ENCODE results near the gene FTO. TPM values are rescaled to one million over a fixed set of nuclear protein-coding genes. Genes with fewer than 3 reads are reported as not detected.

Gene FTO
- total RNA-seq, 1 experiment from 2014 or later, result 55.0 TPM

DNA sequence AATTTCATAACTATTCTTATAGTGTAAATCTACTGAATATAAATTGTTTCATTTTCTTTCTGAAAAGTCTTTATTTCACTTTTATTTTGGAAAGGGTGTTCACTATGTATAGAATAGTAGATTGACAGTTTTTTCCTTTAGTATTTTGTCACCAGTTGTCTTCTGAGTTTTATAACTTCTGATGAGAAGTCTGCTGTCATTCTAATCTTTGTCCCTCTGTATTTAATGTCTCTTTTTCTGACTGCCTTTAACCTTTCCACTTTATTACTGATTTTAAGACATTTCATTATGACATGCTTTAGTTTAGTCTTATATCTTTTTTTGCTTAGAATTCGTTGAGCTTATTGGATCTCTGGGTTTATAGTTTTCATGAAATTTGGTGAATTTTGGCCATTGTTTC lies 166.9 kb downstream of the FTO start:
- TF ChIP-seq, protein P1, sequence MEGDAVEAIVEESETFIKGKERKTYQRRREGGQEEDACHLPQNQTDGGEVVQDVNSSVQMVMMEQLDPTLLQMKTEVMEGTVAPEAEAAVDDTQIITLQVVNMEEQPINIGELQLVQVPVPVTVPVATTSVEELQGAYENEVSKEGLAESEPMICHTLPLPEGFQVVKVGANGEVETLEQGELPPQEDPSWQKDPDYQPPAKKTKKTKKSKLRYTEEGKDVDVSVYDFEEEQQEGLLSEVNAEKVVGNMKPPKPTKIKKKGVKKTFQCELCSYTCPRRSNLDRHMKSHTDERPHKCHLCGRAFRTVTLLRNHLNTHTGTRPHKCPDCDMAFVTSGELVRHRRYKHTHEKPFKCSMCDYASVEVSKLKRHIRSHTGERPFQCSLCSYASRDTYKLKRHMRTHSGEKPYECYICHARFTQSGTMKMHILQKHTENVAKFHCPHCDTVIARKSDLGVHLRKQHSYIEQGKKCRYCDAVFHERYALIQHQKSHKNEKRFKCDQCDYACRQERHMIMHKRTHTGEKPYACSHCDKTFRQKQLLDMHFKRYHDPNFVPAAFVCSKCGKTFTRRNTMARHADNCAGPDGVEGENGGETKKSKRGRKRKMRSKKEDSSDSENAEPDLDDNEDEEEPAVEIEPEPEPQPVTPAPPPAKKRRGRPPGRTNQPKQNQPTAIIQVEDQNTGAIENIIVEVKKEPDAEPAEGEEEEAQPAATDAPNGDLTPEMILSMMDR (IDR thresholded peaks at IDR 0.05; ENCODE audit: unreplicated experiment), result no peak
- intact Hi-C loops (cut with micrococcal nuclease), result no loop called here
- Mint-ChIP-seq H3K36me3 (ENCODE audit: insufficient read depth, unreplicated experiment) (peaks cover 17% of the 10 kb centered on the region), H3K9me3 (ENCODE audit: unreplicated experiment) (peaks cover 15% of the 10 kb centered on the region), H3K4me1 (ENCODE audit: insufficient read depth, unreplicated experiment) (peaks cover 23% of the 10 kb centered on the region), H3K4me3 (ENCODE audit: unreplicated experiment) (no peak overlapping the region), H3K27me3 (ENCODE audit: insufficient read depth, unreplicated experiment) (no peaks in the 10 kb centered on the region), H3K27ac (ENCODE audit: low read depth, unreplicated experiment) (no peak overlapping the region)
- no TSS peak for BruUV-seq (replicated peaks)
- ChIA-PET CTCF (no interaction called here), POLR2A (interaction anchor here (1.0 kb wide), 1 partner anchor 12 kb away, joined by 3 read pairs; no protein-coding TSS in a partner anchor)
- no peak for DNase-seq (ENCODE audit: unreplicated experiment)

DNA sequence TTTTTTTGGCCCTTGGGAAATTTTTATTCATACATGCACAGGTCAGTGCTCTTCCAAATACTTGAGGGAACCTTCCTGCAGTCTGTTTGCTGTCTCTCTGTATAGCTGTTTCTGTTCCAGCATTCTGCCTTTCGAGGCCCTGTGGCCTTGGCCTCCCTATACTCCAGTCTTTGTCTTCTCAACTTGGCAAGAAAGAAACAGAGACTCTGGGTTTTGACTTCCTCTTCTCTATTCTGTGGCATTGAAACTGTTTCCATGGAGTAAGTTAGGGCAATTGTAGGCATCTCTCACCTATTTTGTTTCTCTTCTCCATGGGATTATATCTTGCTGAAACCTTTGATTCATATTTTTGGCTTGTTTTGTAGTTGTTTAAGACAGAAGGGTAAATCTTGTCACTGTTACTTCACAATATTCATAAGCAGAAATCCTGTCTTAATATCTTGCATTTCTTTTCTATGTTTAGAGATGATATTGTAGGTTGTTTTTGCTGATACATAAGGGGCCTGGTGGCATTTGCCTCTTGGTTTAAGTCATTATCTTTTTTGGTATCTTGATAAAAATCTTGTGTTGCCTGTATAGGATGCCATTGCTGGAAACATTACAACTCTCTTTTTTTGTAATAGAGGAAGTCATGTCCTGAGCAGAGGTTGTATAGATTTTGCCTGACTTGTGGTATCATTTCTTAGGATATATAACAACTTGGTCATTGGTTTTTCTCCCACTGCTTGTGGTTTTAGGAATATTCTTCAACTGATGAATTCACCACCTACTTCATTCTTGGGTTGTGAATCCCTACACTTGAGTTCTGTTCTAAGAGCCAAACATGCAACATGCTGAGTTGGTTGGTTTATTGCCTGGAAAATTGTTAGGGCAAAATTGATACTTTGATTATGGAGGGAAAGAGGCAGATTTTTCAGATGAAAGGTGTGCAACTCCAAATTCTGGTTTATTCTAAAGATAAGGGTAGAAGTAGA lies 168.6 kb downstream of the FTO start:
- CTCF ChIA-PET, result interaction anchor here (2.1 kb wide), 1 partner anchor 99 kb away, joined by 4 read pairs; no protein-coding TSS in a partner anchor
- no peak for DNase-seq (ENCODE audit: unreplicated experiment)
- TF ChIP-seq, protein P1 (IDR thresholded peaks at IDR 0.05; ENCODE audit: unreplicated experiment), result no peak
- POLR2A ChIA-PET, result interaction anchor here (0.6 to 0.7 kb wide), 2 partner anchors 145 to 445 kb away, joined by 4 read pairs; no protein-coding TSS in a partner anchor
- Mint-ChIP-seq H3K9me3 (ENCODE audit: unreplicated experiment) (peaks cover 15% of the 10 kb centered on the region), H3K36me3 (ENCODE audit: insufficient read depth, unreplicated experiment) (peaks cover 23% of the 10 kb centered on the region), H3K4me3 (ENCODE audit: unreplicated experiment) (no peak overlapping the region), H3K4me1 (ENCODE audit: insufficient read depth, unreplicated experiment) (peaks cover 10% of the 10 kb centered on the region), H3K27me3 (ENCODE audit: insufficient read depth, unreplicated experiment) (no peaks in the 10 kb centered on the region), H3K27ac (ENCODE audit: low read depth, unreplicated experiment) (no peak overlapping the region)
- intact Hi-C loops (cut with micrococcal nuclease), result no loop called here
- no TSS peak for BruUV-seq (replicated peaks)

DNA sequence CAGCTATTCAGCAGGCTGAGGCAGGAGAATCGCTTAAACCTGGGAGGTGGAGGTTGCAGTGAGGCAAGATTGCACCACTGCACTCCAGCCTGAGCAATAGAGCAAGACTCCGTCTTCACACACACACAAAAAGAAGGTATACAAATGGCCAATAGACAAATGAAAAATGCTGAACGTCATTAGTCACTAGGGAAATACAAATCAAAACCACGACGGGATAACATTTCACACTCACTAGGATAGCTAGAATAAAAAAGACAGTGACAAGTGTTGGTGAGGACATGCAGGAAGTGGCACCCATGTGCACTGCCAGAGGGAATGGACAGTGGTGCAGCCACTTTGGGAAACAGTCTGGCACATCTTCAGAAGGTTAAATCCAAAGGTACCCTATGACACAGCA lies 172.9 kb downstream of the FTO start:
- TF ChIP-seq, protein P1 (IDR thresholded peaks at IDR 0.05; ENCODE audit: unreplicated experiment), result no peak
- no TSS peak for BruUV-seq (replicated peaks)
- intact Hi-C loops (cut with micrococcal nuclease), result no loop called here
- H3K4me1 Mint-ChIP-seq (ENCODE audit: insufficient read depth, unreplicated experiment), result peaks cover 5% of the 10 kb centered on the region
- H3K27ac Mint-ChIP-seq (ENCODE audit: low read depth, unreplicated experiment), result no peak overlapping the region
- no peak for DNase-seq (ENCODE audit: unreplicated experiment)
- H3K4me3 Mint-ChIP-seq (ENCODE audit: unreplicated experiment), result no peak overlapping the region
- peaks cover 7% of the 10 kb centered on the region for H3K9me3 Mint-ChIP-seq (ENCODE audit: unreplicated experiment)
- POLR2A ChIA-PET, result no interaction called here
- H3K36me3 Mint-ChIP-seq (ENCODE audit: insufficient read depth, unreplicated experiment), result peaks cover 29% of the 10 kb centered on the region
- CTCF ChIA-PET, result interaction anchor here (0.6 kb wide), 1 partner anchor 99 kb away, joined by 3 read pairs; no protein-coding TSS in a partner anchor
- no peaks in the 10 kb centered on the region for H3K27me3 Mint-ChIP-seq (ENCODE audit: insufficient read depth, unreplicated experiment)

DNA sequence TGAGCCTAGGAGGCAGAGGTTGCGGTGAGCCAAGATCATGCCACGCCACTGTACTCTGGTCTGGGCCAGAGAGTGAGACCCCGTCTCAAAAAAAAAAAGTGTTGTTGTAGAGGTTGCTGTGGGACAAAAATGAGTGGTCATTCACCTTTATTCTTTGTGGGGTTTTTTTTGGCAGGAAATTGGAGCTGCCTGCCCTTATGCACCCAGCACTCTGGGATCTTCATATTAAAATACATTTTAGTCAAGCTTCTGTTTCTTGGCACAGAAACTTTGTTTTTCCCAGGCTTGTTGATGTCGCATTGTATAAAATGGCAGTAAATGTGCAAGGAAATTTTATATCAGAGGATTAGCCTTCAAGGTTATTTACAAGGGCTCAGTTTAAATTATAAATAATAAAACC lies 174.3 kb downstream of the FTO start:
- H3K4me1 Mint-ChIP-seq (ENCODE audit: insufficient read depth, unreplicated experiment), result peaks cover 5% of the 10 kb centered on the region
- H3K36me3 Mint-ChIP-seq (ENCODE audit: insufficient read depth, unreplicated experiment), result peaks cover 29% of the 10 kb centered on the region
- no peaks in the 10 kb centered on the region for H3K27me3 Mint-ChIP-seq (ENCODE audit: insufficient read depth, unreplicated experiment)
- H3K27ac Mint-ChIP-seq (ENCODE audit: low read depth, unreplicated experiment), result no peak overlapping the region
- BruUV-seq (replicated peaks), result no TSS peak
- DNase-seq (ENCODE audit: unreplicated experiment), result no peak
- H3K4me3 Mint-ChIP-seq (ENCODE audit: unreplicated experiment), result no peak overlapping the region
- CTCF ChIA-PET, result interaction anchor here (0.6 to 1.2 kb wide), 4 partner anchors 88 to 363 kb away, joined by 3 to 8 read pairs (median 4); no protein-coding TSS in a partner anchor
- POLR2A ChIA-PET, result interaction anchor here (0.6 to 1.5 kb wide), 3 partner anchors 102 to 1525 kb away, joined by 3 to 4 read pairs (median 3); no protein-coding TSS in a partner anchor
- no peaks in the 10 kb centered on the region for H3K9me3 Mint-ChIP-seq (ENCODE audit: unreplicated experiment)
- intact Hi-C loops (cut with micrococcal nuclease), result no loop called here
- TF ChIP-seq, protein P1 (IDR thresholded peaks at IDR 0.05; ENCODE audit: unreplicated experiment), result no peak

All from MCF 10A (cell line).